Osteoblast (primary cell): ENCODE results near the gene CSH2. TPM values are rescaled to one million over a fixed set of nuclear protein-coding genes. Genes with fewer than 3 reads are reported as not detected.
"Not testable (repeated sequence)": the region's sequence is repeated elsewhere in the genome, so short reads cannot be mapped to it uniquely, and the experiment has no call there.

Experiments used
- DNase-seq: peaks from one replicate; pipeline ENCODE4 v3.0.0; 2011; ENCODE audit warnings: low spot score, mixed read lengths; ENCODE audit not compliant: insufficient read length; ENCODE audit errors: missing footprints
- H2AFZ ChIP-seq: 2 replicates; pipeline ENCODE4 v1.6.0; 2011; ENCODE audit warnings: mild to moderate bottlenecking, low read length
- H3K27ac ChIP-seq: 2 replicates; pipeline ENCODE4 v1.5.1; 2011; ENCODE audit warnings: mild to moderate bottlenecking, low read depth, low read length, moderate library complexity
- H3K27me3 ChIP-seq: 2 replicates; pipeline ENCODE4 v1.6.0; 2012; ENCODE audit warnings: mild to moderate bottlenecking, control low read depth, inconsistent platforms, low read length, moderate library complexity; ENCODE audit not compliant: insufficient read depth
- H3K36me3 ChIP-seq: 2 replicates; pipeline ENCODE4 v1.5.1; 2011; ENCODE audit warnings: mild to moderate bottlenecking, low read length, control low read depth, moderate library complexity; ENCODE audit not compliant: insufficient read depth
- H3K4me1 ChIP-seq: 2 replicates; pipeline ENCODE4 v1.5.1; 2011; ENCODE audit warnings: mild to moderate bottlenecking, low read length, control low read depth, moderate library complexity; ENCODE audit not compliant: insufficient read depth
- H3K4me2 ChIP-seq: 2 replicates; pipeline ENCODE4 v1.6.0; 2011; ENCODE audit warnings: mild to moderate bottlenecking, low read length; ENCODE audit not compliant: insufficient read depth
- H3K4me3 ChIP-seq: fragments of 200-600 bp; sonication (generic); 3 replicates; pipeline ENCODE4 v1.5.1; 2012; ENCODE audit warnings: mild to moderate bottlenecking, low read length, inconsistent platforms; ENCODE audit not compliant: insufficient read depth
- H3K79me2 ChIP-seq: 2 replicates; pipeline ENCODE4 v1.6.0; 2012; ENCODE audit warnings: mild to moderate bottlenecking, low read length, control low read depth, inconsistent platforms; ENCODE audit not compliant: insufficient read depth
- H3K9me3 ChIP-seq: 2 replicates; pipeline ENCODE4 v1.5.1; 2011; ENCODE audit warnings: low read depth, low read length, control low read depth
- H4K20me1 ChIP-seq: 2 replicates; pipeline ENCODE4 v1.6.0; 2012; ENCODE audit warnings: mild to moderate bottlenecking, low read length, control low read depth; ENCODE audit not compliant: insufficient read depth
- CTCF ChIP-seq: IDR thresholded peaks from 2 replicates; pipeline ENCODE4 v1.5.1; 2011; ENCODE audit warnings: mild to moderate bottlenecking, low read depth, low read length, moderate library complexity; ENCODE audit errors: extremely low read depth
- total RNA-seq: library from RNA; depleted of rRNA; stranded (reverse); fragments of >200 nt; gene quantifications from 2 replicates; pipeline ENCODE4 v1.2.3, GENCODE V29; 2012

CSH2 gene
- total RNA-seq, 1 donor = not detected

- peaks cover 29% of the 10 kb centered on the region for H3K4me1 ChIP-seq
- H4K20me1 ChIP-seq = peaks cover 13% of the 10 kb centered on the region
- peak overlapping the region; percentile 42 for H2AFZ ChIP-seq
- H3K4me3 ChIP-seq = peak overlapping the region; percentile 95
- no peaks in the 10 kb centered on the region for H3K9me3 ChIP-seq
- peak; percentile 47 for DNase-seq
- no peak for TF ChIP-seq CTCF
- H3K79me2 ChIP-seq = peaks cover 31% of the 10 kb centered on the region
- H3K27me3 ChIP-seq = no peaks in the 10 kb centered on the region
- H3K27ac ChIP-seq = peak overlapping the region; percentile 42
- no peaks in the 10 kb centered on the region for H3K36me3 ChIP-seq
- H3K4me2 ChIP-seq = peak overlapping the region; percentile 78
Measured at GRCh38 chr17:63843910-63844677, 29.4 kb downstream of the CSH2 start.

GRCh38 chr17:63843387-63843888 lies 30.0 kb downstream of the CSH2 start:
- H3K4me3 ChIP-seq = peak overlapping the region; percentile 95
- peaks cover 38% of the 10 kb centered on the region for H3K79me2 ChIP-seq
- DNase-seq = peak; percentile 91
- peak overlapping the region; percentile 78 for H3K4me2 ChIP-seq
- H4K20me1 ChIP-seq = peaks cover 17% of the 10 kb centered on the region
- H3K27me3 ChIP-seq, H3K36me3 ChIP-seq, H3K9me3 ChIP-seq: not testable (repeated sequence)
- H2AFZ ChIP-seq = peak overlapping the region; percentile 42
- H3K4me1 ChIP-seq = peaks cover 36% of the 10 kb centered on the region
- peak overlapping the region; percentile 42 for H3K27ac ChIP-seq

GRCh38 chr17:63842540-63843386 lies 30.7 kb downstream of the CSH2 start, which contains the start of gene SMARCD2:
TSS of gene SMARCD2 (minus strand) at chr17:63842685. CDS start at chr17:63842674, 11 bp downstream.
- Histone ChIP-seq H2AFZ (peak within 1 kb of the TSS; percentile 77), H3K27me3 (no peaks in the 10 kb centered on the region), H3K36me3 (no peaks in the 10 kb centered on the region), H4K20me1 (peaks cover 24% of the 10 kb centered on the region), H3K27ac (peak within 1 kb of the TSS; percentile 68), H3K9me3 (no peaks in the 10 kb centered on the region), H3K4me3 (peak within 1 kb of the TSS; percentile 95), H3K4me1 (peaks cover 39% of the 10 kb centered on the region), H3K79me2 (peaks cover 45% of the 10 kb centered on the region), H3K4me2 (peak within 1 kb of the TSS; percentile 90)
- no peak for TF ChIP-seq CTCF
- peak; percentile 98 for DNase-seq

- H3K9me3 ChIP-seq = no peaks in the 10 kb centered on the region
- H3K27me3 ChIP-seq = no peaks in the 10 kb centered on the region
- TF ChIP-seq CTCF = no peak
- no peak for DNase-seq
- peak overlapping the region; percentile 77 for H2AFZ ChIP-seq
- no peaks in the 10 kb centered on the region for H3K36me3 ChIP-seq
- H3K4me3 ChIP-seq = peak overlapping the region; percentile 95
- peaks cover 39% of the 10 kb centered on the region for H3K4me1 ChIP-seq
- peak overlapping the region; percentile 68 for H3K27ac ChIP-seq
- H4K20me1 ChIP-seq = peaks cover 30% of the 10 kb centered on the region
- H3K79me2 ChIP-seq = peaks cover 51% of the 10 kb centered on the region
- H3K4me2 ChIP-seq = peak overlapping the region; percentile 90
Measured at GRCh38 chr17:63842173-63842539, 31.3 kb downstream of the CSH2 start.
